Fibroblast of mammary gland (primary cell): ENCODE data around the gene USP34.

Source experiments
- DNase-seq: peaks from one replicate; pipeline ENCODE4 v3.0.0-alpha.2; 2010; ENCODE audit warnings: low read depth
- H3K4me3 ChIP-seq: 2 replicates; pipeline ENCODE4 v1.5.1; 2011; ENCODE audit warnings: low read depth, mild to moderate bottlenecking, low read length, moderate library complexity; ENCODE audit not compliant: control insufficient read depth
- CTCF ChIP-seq: conservative IDR thresholded peaks from 2 replicates; pipeline ENCODE4 v1.5.1; 2011; ENCODE audit warnings: low read depth, low read length, inconsistent platforms; ENCODE audit not compliant: control insufficient read depth, insufficient read depth

Gene USP34

GRCh38 chr2:61425605-61426155, 45.2 kb downstream of the USP34 start:
- no peak overlapping the region for H3K4me3 ChIP-seq
- no peak for TF ChIP-seq CTCF
- no peak for DNase-seq

GRCh38 chr2:61423714-61424113, 47.2 kb downstream of the USP34 start:
- TF ChIP-seq CTCF, result no peak
- peak; percentile 81 for DNase-seq
- no peak overlapping the region for H3K4me3 ChIP-seq

DNA sequence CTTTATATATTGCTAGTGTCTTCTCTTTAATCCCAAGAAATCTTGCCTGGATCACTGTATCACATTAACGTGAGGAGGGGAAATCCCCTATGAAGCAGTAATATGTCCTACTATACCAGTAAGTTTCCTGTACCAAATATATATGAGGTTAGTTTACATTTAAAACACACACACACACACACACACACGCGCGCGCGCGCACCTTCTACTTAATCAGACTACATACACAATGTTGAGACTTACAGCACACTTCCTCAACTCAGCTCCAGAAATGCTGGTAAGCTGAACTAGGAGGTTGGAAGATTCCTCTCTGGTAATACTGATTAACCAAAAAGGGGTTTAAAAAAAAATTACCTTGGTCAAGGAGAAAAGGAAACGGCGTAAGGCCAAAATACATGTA, 49.3 kb downstream of the USP34 start:
- H3K4me3 ChIP-seq, result no peak overlapping the region
- DNase-seq, result no peak
- no peak for TF ChIP-seq CTCF

DNA sequence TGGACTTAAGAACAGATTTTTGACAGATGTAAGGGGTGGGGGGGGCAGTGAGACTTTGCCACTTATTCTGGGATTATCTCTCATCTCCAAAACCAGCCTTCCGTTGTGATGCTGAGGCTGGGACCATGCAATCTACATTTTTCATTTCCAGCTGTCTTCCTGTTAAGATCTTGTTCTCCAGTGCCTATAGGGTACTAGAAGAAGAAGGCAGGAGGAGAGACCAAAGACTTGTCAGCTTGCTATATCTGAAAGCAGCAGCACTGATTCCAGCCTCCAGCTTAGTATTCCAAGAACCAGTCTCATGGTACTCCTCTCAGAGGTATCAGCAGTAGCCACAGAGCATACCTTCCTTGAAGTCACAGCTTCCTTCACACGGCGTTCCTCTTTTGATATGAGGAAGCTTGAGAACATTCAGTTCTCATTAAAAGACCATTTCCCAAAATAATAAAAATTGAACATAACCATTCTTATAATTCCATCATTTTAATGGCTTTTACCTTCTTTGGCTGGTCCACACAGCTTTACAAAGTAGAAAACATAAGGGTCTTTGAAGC, 49.8 kb downstream of the USP34 start:
- no peak for DNase-seq
- no peak overlapping the region for H3K4me3 ChIP-seq
- no peak for TF ChIP-seq CTCF

DNA sequence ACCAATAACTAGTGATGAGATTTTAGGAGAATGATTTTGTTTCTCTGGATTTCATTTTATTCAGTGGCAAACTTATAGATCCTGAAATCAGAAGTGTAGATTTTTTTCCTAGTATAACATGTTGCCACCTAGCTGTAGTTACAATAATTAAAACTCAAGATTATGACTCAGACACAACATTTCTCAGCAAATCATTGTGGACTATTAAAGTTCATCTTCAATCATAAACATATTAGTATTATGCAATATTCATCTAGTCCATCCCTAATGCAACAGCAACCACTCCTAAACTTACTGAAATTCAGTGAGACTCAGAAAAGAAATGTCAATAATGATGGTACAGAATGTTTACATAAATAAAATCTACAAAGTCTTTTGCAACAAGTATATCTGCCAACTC, 51.3 kb downstream of the USP34 start:
- peak; percentile 8 for TF ChIP-seq CTCF
- no peak overlapping the region for H3K4me3 ChIP-seq
- DNase-seq, result no peak

- no peak for TF ChIP-seq CTCF
- no peak overlapping the region for H3K4me3 ChIP-seq
- no peak for DNase-seq
Observed at GRCh38 chr2:61419129-61419528, 51.8 kb downstream of the USP34 start.
